DMS79 treated with DMSO at 0.1 percent for 48 hours (cell line): ENCODE results near the gene BSDC1.

Source experiments
- DNase-seq: peaks from one replicate; lab custom pipeline; 2025; lab: John Stamatoyannopoulos, UW

The BSDC1 gene

DNA sequence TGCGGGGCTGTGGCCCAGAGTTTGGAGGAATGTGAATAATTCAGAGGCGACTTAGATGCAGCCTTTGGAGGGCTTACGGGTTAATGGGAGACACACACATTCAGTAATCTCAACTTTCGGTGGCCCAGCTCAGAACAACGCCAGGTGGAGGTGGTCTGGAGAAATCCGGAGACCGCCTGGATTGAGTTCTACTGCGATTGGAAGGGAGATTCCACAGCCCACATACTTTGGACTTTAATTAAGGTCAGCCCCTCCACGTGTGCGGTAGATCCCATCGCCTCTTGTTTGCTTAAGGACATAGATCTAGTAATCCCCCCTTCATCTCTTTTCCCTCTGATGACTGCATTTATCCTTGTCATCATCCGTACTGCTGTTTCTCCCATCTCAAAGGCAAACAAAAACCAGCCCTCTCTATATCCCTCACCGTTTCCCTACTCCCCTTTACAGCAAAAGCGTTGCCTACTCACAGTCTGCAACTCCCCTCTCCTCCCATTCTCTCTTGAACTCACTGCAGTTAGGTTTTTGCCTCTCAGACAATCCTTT lies 720 bp upstream of the BSDC1 start:
- peak; percentile 65 for DNase-seq

DNA sequence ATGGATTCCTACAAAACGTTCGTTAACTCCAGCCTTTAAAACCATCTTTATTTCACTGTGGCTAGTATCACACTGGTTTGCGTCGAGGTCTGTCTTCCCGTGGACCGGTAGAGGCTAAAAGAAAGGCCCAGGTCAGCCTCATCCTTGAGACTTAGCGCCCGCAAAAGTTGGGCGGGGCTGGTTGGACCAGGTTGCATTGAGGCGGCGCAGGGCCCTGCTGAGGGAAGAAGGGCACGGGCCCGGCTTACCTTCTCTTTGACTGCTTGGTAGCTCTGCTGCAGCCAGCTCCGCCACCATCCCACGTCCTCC lies 455 bp downstream of the BSDC1 start:
- peak; percentile 14 for DNase-seq

DNA sequence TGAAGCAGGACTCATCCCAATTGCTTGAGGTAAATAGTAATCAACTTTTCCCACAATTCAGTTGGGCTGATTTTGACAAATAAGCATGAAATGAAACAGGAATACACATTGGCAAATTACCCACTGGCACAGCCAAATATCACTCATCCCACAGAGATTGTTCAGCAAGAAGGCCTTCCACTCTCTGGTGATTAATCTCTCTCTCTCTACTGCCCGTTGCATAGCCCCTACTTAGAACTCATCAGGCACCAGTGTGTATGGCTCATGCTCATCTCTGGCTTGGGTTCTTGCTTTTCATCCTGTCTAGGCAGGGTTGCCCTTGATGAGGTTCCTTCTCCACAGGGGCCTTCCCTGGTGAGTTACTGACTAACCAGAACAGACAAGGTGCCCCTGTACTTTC lies 1.1 kb downstream of the BSDC1 start:
- DNase-seq: no peak

DNA sequence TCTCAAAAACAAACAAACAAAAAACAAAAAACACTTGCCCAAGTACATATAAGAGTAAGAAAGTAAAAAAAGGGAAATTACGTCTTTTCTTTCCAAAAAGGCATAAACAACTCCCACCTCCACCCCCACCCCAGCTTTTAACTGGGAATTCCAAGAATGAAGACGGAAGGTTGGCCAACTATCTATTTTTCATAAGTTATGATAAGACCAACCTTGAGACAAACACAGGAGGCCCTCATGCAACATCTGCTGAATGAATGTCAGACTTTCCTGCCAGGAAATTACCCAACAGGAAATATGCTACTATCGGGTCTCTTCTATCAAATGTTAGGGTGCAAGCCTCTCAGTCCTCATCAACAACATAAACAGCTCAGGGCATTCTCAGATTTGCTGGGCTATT lies 1.9 kb downstream of the BSDC1 start:
- DNase-seq: no peak

DNA sequence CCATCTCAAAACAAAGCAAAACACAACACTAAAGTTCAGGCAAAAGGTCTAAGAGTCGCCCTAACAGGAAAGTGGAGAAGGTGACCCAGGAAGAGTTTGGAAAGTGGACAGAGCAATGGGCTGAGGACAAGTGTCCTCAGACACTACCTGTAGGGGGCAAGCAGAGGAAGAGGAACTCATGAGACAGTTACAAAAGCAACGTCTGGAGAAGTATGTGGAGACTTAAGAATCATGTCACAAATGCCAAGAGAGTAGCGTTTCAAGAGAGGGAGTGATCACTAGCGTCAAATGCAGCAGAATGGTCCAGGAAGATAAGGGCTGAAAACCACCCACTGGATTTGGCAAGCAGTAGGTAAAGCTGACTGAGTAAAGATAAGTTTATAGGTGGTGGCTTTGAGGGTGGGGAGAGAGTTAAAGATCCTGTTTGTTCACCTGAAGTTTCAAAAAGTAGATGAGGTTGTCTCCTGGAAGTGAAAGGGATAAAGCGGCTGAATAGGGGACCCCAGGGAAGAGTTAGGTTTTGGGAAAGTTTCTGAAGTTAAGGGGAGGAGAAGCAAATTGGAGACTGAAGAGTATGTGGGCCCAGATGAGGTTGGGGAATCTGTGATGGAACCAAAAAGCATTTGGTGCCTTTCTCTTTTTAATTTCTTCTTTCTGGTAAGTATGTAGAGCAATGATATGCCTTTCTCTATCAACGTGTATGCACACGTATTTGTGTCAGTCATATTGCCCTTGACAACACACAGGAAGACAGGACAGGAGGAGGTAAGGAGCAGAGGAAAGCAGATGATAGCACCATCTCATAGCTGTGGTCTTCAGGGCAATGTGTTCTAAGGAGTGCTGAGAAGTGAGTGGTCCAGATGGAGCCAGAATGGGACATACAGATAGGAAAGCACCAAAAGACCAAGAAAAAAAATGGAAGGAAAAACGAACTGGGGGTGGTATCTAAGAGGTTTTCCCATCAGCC lies 3.1 kb downstream of the BSDC1 start:
- no peak for DNase-seq

DNA sequence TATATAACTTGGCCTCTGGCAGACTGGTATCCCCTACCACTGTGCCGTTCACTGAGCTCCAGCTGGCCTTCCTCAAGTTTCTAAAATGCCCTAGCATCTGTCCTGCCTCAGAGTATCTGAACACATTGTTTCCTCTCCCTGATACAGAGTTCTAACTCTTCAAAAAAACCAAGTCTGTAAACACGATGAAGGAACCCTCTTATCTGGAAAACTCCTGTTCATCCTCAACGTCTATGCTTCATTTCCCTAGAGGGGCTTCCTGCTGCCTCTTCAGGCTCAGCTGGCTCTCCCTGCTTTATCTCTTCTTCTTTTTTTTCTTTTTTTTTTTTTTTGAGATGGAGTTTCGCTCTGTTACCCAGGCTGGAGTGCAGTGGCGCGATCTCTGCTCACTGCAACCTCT lies 5.6 kb downstream of the BSDC1 start:
- no peak for DNase-seq

DNA sequence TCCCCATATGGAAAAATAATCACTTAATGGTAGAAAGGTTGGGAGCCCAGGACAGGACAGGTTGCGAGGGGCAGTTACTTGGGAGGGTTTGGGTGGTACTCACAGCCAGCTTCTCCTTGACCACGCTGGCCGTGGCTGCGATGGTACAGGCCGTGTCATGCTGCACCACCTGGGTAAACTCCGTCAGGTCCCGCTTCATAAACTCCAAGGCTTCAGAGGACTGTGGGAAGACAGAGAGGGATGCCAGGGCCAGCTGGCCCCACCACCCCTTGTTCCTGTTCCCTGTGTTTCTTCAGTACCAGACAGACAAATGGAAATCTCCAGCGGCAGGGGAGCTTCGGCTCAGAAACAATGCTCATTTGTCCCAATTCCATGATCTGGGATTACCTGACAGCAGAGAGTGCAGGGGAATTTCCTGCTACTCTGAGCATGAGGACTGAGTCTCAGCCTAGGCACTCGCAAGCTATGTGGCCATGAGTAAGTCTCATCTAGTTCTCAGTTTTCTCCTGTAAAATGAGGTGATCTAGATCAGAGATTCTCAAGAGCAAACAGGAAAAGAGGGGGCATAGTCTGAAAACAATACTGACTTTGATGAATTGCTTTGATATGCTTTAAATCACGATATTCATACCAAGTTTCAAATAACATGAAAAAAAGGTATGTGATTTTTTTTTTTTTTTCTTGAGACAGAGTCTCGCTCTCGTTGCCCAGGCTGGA lies 7.4 kb downstream of the BSDC1 start:
- no peak for DNase-seq

DNA sequence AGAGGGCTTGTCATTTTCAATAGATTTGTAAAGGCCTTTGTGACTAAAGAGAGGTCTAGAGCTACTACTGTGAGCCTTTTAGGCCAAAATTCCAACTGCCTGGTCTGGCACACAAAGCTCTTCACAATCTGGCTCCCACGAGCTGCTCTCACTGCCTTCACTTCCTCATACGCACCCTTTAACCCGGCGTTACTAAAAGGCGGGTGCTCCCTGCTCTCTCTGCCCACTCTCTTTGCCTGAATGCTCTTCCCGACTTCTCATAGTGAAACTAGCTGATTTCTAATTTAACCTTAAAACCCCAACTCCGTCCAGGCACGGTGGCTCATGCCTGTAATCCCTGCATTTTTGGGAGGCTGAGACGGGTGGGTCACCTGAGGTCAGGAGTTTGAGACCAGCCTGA lies 14.2 kb downstream of the BSDC1 start:
- no peak for DNase-seq

DNA sequence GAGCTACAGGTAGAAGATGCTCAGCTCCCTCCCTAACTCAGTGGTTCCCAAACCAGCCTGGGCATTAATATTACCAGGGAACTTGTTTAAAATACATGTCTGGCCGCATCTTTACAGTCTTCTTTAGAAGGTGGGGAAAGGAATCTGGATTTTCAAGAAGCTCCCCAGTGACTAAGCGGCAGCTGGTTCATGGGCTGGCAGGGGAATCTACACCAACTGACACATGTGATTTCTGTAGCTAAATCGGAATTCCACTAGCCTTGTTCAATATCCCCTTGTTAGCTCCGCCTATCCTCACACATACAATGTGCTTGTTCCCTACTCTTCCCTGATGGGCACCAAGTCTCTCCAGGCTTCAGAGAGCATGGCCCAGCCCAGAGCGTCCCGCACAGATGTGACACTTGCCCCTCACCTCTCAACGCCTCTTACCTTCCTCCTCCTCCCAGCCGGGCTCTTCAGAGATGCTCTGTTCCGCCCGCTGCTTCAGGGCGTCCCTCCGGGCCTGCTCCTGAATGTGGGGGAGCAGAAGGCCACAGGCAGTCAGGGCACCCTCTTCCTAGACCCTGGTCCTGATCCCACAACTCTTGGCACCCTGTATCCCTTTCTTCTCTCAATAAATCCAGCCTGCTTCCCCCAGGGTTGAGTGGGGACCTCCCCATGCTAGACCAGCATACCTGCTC lies 16.6 kb downstream of the BSDC1 start:
- no peak for DNase-seq

DNA sequence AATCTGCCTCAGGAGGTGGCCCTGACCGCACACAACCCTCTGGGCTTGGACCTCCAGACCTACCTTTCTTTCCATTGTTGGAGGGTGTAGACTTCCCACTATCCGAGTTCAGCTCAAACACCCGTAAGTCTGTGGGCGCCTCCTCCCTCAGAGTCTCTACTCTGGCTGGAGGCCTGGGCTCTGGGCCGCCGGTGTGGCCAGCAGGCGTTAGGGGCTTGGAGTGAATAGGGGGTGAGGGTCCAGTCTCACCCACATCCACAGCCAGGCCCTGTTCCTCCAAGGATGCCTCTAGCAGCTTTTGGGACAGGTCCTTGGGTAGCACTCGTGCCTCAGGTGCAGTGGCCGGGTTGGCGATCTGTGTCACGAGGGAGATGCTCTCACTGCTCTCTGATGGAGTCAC lies 18.0 kb downstream of the BSDC1 start:
- no peak for DNase-seq

DNA sequence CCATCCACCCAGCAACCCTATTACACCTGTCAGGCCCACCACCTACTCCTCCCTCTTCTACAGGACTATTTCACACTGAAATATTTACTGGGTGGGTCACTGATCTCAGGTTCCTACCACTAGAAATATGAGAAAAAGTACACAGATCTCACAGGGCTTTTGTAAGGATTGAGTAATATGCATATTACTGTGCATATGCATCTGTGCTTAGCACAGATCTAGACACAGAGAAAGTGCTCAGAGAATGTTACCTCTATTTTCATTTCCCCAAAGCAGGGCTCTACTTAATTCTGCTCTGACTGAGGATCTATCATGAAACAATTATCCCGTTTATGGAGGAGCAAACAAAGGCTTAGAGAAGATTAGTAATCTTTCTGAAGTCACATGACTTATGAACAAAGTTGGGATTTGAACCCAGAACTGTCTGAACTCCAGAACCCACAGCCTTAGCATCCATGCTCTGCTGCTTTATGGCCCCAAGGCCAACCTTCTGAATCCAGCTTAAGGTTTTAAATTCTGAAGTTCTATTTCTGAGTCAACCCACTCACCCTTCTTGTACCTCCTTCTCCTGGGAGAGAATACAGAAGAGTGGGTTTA lies 20.1 kb downstream of the BSDC1 start:
- DNase-seq: no peak

DNA sequence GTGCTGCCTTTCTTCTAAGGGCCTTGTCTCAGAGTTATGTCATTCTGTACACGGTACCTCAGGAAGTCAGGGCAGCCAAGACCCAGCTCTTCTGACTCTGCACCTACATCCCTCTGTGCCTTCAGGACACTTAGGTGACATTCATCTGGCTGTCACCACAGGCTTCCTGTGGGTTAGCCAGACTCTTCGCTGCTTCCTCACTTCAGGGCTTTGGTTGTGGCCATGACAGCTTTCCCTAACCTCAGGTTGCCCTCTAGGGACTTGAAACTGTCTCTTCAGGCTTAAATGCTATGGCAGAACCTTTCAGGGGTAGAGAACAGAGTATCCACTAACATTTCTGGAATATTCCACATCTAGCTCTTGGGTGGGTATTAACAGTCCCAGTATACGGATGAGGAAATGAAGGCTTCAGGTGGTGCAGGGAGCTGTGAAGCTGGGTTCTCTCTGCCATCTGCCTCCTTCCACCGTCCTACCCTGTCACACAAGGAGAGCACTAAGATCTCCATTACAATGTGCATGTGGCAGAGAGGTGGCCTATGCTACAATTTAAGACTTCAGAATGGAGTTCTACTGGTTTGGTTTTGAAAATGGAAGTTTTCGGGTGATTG lies 22.0 kb downstream of the BSDC1 start:
- no peak for DNase-seq

DNA sequence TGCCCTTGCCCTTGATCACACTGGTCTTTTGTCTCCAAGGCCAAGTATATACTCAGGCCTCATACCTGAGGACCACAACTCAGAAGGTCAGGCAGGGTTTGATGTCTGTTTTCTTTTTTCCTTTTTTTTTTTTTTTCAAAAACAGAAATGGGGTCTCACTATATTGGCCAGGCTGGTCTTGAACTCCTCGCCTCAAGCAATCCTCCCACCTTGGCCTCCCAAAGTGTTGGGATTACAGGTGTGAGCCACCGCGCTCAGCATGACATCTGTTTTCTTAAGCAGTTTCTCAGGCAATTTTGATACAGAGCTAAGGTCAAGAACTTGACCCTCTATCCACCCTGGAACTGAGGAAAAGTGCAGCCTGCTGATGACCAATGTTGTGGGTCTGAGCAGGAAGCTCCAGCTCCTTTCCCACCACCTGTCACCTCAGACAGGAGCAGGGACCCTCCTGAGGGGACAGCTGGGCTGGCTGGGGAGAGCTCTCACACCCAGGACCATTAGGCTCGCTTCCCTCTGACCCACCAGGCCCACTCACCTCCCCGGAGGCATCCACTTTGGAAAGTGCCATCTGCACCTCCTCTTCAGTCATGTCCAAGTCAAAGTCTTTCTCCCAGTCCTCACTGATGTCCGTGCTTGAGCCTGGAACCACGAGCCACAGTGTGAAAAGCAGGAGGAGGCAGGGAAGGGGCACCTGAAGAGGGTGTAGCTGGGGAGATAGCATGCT lies 26.2 kb downstream of the BSDC1 start:
- DNase-seq: no peak

DNA sequence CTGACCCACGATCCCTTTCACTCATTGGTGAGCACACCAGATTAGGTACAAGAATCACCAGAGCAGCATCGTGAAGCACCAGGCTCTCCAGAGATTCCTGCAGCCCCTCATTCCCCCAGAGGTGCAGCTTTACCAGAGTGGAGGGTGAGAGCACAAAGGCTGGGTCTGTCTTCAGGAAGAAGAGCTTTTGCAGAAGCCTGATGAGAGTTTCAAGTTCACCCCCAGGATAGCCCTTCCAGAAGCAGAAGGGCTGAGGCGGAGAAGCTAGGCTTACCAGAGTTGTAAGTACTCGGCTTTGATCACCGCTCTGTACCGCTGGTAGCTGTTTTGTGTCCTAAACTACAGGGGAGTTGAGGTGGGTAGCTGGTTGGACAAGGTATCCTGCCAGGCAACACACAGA lies 28.8 kb downstream of the BSDC1 start:
- no peak for DNase-seq

DNA sequence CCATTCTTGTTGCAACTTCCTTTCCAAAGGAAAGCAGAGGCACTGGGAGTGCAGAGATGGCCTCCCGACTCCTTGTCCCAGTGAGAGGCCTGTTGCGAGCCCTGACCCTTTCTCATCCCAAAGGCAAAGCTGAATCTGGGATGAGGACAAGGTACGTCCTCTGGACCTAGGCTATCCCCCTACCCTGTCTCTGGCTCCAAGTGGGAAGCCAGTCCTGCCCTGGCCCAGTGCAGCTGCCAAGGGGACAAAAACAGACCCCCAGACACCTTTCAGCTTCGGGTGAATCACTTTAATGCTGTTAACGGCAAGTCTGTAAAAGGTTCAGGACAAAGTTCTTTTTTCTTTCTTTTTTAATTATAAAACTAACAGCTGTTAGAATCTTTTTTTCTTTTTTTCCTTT lies 29.4 kb downstream of the BSDC1 start:
- DNase-seq: no peak

DNA sequence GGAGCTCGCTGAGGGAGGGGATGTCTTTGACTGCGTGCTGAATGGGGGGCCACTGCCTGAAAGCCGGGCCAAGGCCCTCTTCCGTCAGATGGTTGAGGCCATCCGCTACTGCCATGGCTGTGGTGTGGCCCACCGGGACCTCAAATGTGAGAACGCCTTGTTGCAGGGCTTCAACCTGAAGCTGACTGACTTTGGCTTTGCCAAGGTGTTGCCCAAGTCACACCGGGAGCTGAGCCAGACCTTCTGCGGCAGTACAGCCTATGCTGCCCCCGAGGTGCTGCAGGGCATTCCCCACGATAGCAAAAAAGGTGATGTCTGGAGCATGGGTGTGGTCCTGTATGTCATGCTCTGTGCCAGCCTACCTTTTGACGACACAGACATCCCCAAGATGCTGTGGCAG lies 30.5 kb downstream of the BSDC1 start:
- DNase-seq: no peak

DNA sequence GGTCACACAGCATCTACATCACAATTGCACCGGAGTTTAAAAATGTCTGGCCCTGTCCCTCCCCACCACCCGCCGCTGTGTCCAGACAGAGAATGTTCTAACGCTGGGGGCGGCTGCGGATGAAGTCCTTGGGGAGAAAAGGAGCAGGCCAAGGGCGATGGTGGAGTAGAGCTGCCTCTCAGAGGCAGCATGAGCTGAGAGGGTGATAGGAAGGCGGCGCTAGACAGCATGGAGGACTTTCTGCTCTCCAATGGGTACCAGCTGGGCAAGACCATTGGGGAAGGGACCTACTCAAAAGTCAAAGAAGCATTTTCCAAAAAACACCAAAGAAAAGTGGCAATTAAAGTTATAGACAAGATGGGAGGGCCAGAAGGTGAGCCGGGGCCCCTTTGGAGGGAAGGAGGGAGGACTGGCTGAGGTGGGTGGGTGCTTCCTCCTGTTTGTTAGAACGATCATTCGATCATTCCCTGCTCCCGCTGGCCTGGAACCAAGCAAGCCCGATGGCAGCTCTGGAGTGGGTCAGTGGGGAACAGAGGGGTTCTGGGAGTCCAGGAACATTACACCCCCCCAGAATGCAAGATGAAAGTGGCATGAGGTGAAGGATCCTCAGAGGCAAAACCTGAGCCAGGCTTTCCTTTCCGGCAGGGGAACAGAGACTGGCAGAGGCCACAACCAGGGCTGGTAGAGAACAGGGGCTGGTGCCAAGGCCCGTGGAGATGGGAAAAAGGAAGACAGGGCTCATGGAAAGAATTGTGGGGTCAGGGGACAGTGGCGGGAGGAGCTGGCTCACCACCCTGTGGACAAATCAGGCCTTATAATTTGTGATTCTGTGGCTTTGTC lies 31.5 kb downstream of the BSDC1 start, which contains the start of the genes FAM229A and TSSK3:
FAM229A (minus strand) TSS at position 12 of the 840 bp plus-strand sequence. CDS start 394 bp downstream, outside the sequence.
TSSK3 (plus strand) TSS at position 66 of the 840 bp plus-strand sequence; CDS start at position 229, 163 bp downstream.
- no peak for DNase-seq

DNA sequence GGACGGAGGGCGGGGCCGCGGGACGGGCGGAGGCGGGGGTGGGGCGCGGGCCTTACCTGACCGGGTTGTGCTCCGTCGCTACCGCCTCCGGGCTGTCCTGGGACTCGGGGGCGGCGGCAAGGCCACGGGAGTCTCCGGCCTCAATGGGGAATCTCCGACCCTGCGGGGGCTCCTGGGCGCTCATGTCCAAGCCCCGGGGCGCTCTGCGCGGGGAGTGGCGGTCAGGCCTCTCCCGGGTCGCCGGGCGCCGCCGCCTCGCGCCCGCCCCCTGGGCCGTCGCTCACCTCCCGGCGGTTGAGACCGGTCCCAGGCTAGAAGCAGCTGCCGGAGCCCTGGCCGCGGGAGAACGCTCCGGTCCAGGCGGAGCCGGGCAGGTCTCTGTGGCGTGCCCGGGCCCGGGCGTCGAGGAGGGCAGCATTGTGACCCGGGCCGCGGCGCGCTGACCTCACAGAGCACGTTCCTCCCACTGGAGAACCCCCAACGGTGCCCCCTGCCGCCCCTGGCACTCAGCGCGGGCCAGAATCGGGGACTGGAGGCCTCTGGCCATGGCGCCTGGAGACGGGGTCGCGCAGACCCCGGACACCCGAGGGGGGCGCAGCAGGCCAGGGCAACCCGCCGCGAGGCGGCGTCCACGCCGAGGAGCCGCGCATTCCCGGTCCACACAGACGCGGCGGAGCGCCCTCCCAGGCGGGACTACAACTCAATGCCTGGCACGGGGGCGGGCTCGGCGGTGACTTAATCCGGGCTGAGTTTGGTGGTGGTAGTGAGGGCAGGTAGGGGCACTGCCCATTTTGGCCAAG lies 32.4 kb downstream of the BSDC1 start:
- peak; percentile 44 for DNase-seq

DNA sequence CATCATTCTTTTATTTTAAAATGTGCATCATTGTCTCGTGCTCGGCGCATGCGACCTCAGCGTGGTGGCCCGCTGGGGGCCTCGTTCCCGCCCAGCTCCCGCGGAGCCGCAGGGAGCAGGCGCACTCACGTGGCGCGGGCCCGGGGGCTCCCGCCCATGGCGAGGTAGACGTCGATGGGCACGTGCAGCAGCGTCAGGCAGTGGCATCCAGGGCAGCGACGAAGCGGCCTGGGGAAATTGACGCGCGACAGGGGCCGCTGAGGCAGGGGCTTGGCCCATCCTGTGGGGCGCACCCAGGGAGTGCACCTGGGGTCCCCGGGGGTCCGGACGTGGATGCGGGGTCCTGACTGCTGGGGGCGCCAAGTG lies 33.0 kb downstream of the BSDC1 start:
- no peak for DNase-seq
